ENCODE results near the gene SPINK5. TPM values are rescaled to one million over a fixed set of nuclear protein-coding genes. Genes with fewer than 3 reads are reported as not detected.

SPINK5 gene
- total RNA-seq, 4 donors from 2014 or later, result 0.31 to 3.2 (median 0.60) TPM; not detected in 1

- TF ChIP-seq CTCF (IDR thresholded peaks at IDR 0.05), result no peak
- DNase-seq (ENCODE audit: low spot score) (no peak), ATAC-seq (ENCODE audit: low FRiP score) (no peak)
Observed at GRCh38 chr5:148176480-148176879, 112.7 kb downstream of the SPINK5 start.

- no peak for TF ChIP-seq CTCF (IDR thresholded peaks at IDR 0.05)
- no peak for ATAC-seq (ENCODE audit: low FRiP score)
- no peak for DNase-seq (ENCODE audit: low spot score)
Observed at GRCh38 chr5:148177207-148177606, 113.4 kb downstream of the SPINK5 start.

- no peak for ATAC-seq (ENCODE audit: low FRiP score)
- TF ChIP-seq CTCF (IDR thresholded peaks at IDR 0.05), result no peak
Observed at GRCh38 chr5:148179234-148179824, 115.5 kb downstream of the SPINK5 start.

GRCh38 chr5:148186248-148187003 lies 122.6 kb downstream of the SPINK5 start:
- ATAC-seq (ENCODE audit: low FRiP score), result peak; percentile 68
- no peak for TF ChIP-seq CTCF (IDR thresholded peaks at IDR 0.05)
- DNase-seq (ENCODE audit: low spot score), result no peak

More at GRCh38 chr5:148179234-148179824, 115.5 kb downstream of the SPINK5 start:
- DNase-seq (ENCODE audit: low spot score), result no peak

Other genes with a start within 250 kb of the SPINK5 start
- gene SPINK1, start 232.3 kb upstream of the SPINK5 start, total RNA-seq, result not detected
- not detected for gene SCGB3A2, start 185.3 kb upstream of the SPINK5 start, total RNA-seq
- not detected for gene C5orf46, start 157.4 kb upstream of the SPINK5 start, total RNA-seq
- not detected for gene SPINK14, start 104.6 kb downstream of the SPINK5 start, total RNA-seq
- 1 to 10 TPM in 1 of 4 donors, not detected in 3; 1.6 TPM for gene SPINK6, start 139.1 kb downstream of the SPINK5 start, total RNA-seq
- not detected for gene MARCOL, start 174.5 kb downstream of the SPINK5 start, total RNA-seq
- not detected for gene SPINK13, start 204.8 kb downstream of the SPINK5 start, total RNA-seq
- gene SPINK7, start 248.4 kb downstream of the SPINK5 start, total RNA-seq, result not detected

Measured in omental fat pad (tissue), 4 donors.